Mesenchymal stem cell (in vitro differentiated cells and primary cell): ENCODE results near the gene TERF2IP.

ENCODE experiments used
- DNase-seq: peaks from one replicate; pipeline ENCODE4 v3.0.0-alpha.2; 2013
- H2AFZ ChIP-seq: one replicate; pipeline ENCODE4 v1.6.1; 2013; ENCODE audit warnings: low read depth, mild to moderate bottlenecking, control low read depth, inconsistent platforms, low read length, moderate library complexity
- H2AK5ac ChIP-seq: 2 replicates; pipeline ENCODE4 v1.6.1; 2013; ENCODE audit warnings: low read length, moderate library complexity, mild to moderate bottlenecking, inconsistent platforms; ENCODE audit not compliant: severe bottlenecking
- H2BK120ac ChIP-seq: one replicate; pipeline ENCODE4 v1.6.1; 2013; ENCODE audit warnings: low read depth, mild to moderate bottlenecking, inconsistent platforms, low read length, moderate library complexity
- H2BK12ac ChIP-seq, 2 experiments: one replicate each; pipeline ENCODE4 v1.6.1; 2013; ENCODE audit warnings: inconsistent platforms in 2 of 2, low read length in 2 of 2, mild to moderate bottlenecking in 2 of 2, moderate library complexity in 2 of 2, control low read depth in 1 of 2
- H2BK15ac ChIP-seq: one replicate; pipeline ENCODE4 v1.6.1; 2013; ENCODE audit warnings: mild to moderate bottlenecking, low read depth, inconsistent platforms; ENCODE audit not compliant: poor library complexity, severe bottlenecking
- H2BK5ac ChIP-seq: 2 replicates; pipeline ENCODE4 v1.6.1; 2013; ENCODE audit warnings: low read depth, mild to moderate bottlenecking, low read length, control low read depth, inconsistent platforms; ENCODE audit not compliant: poor library complexity, severe bottlenecking
- H3K14ac ChIP-seq, 2 experiments: one replicate each; pipeline ENCODE4 v1.6.1; 2013; ENCODE audit warnings: inconsistent platforms in 2 of 2, low read length in 2 of 2, control low read depth in 1 of 2, mild to moderate bottlenecking in 1 of 2, moderate library complexity in 1 of 2
- H3K18ac ChIP-seq, 2 experiments: one replicate each; pipeline ENCODE4 v1.6.1; 2013; ENCODE audit warnings: inconsistent platforms in 2 of 2, low read length in 2 of 2, control low read depth in 1 of 2, low read depth in 1 of 2, mild to moderate bottlenecking in 1 of 2
- H3K23ac ChIP-seq, 2 experiments: one replicate each; pipeline ENCODE4 v1.6.1; 2013; ENCODE audit warnings: inconsistent platforms in 2 of 2, low read length in 2 of 2, mild to moderate bottlenecking in 2 of 2, moderate library complexity in 2 of 2, control low read depth in 1 of 2
- H3K27ac ChIP-seq: 2 replicates; pipeline ENCODE4 v1.5.1; 2013; ENCODE audit warnings: mild to moderate bottlenecking, moderate library complexity, low read length, control low read depth, inconsistent platforms; ENCODE audit not compliant: poor library complexity, severe bottlenecking
- H3K27me3 ChIP-seq, 2 experiments: 2 replicates each; pipeline versions ENCODE4 v1.6.1 to v1.7.0; 2013; ENCODE audit warnings: low read length in 2 of 2, mild to moderate bottlenecking in 2 of 2, moderate library complexity in 2 of 2, control low read depth in 1 of 2, inconsistent platforms in 1 of 2; ENCODE audit not compliant: control insufficient read depth in 1 of 2, insufficient read depth in 1 of 2
- H3K36me3 ChIP-seq, 2 experiments: 2 replicates each; pipeline versions ENCODE4 v1.6.1 to v1.7.0; 2013; ENCODE audit warnings: low read length in 2 of 2, control low read depth in 1 of 2, inconsistent platforms in 1 of 2, low read depth in 1 of 2, mild to moderate bottlenecking in 1 of 2; ENCODE audit not compliant: insufficient read depth in 2 of 2, control insufficient read depth in 1 of 2
- H3K4ac ChIP-seq, 2 experiments: one replicate each; pipeline ENCODE4 v1.6.1; 2013; ENCODE audit warnings: inconsistent platforms in 2 of 2, low read length in 2 of 2, mild to moderate bottlenecking in 2 of 2, moderate library complexity in 2 of 2, control low read depth in 1 of 2, low read depth in 1 of 2
- H3K4me1 ChIP-seq: 2 replicates; pipeline ENCODE4 v1.6.1; 2013; ENCODE audit warnings: low read depth, low read length, control low read depth; ENCODE audit not compliant: control insufficient read depth, insufficient read depth
- H3K4me2 ChIP-seq: 2 replicates; pipeline ENCODE4 v1.6.1; 2013; ENCODE audit warnings: low read length, mild to moderate bottlenecking, inconsistent platforms; ENCODE audit not compliant: poor library complexity, severe bottlenecking
- H3K4me3 ChIP-seq, 2 experiments: 2 replicates each; pipeline versions ENCODE4 v1.5.1 to v1.7.0; 2013; ENCODE audit warnings: low read length in 2 of 2, mild to moderate bottlenecking in 2 of 2, control low read depth in 1 of 2, low read depth in 1 of 2; ENCODE audit not compliant: insufficient read depth in 1 of 2
- H3K79me1 ChIP-seq: replicated peaks from 2 replicates; pipeline ENCODE4 v1.6.1; 2013; ENCODE audit warnings: mild to moderate bottlenecking, control low read depth, low read length, inconsistent platforms; ENCODE audit not compliant: poor library complexity, severe bottlenecking
- H3K9ac ChIP-seq: 2 replicates; pipeline ENCODE4 v1.7.0; 2013; ENCODE audit warnings: mild to moderate bottlenecking, low read length, moderate library complexity
- H3K9me3 ChIP-seq: 2 replicates; pipeline ENCODE4 v1.7.0; 2013; ENCODE audit warnings: mild to moderate bottlenecking, low read length; ENCODE audit not compliant: control insufficient read depth
- H4K8ac ChIP-seq: one replicate; pipeline ENCODE4 v1.6.1; 2013; ENCODE audit warnings: inconsistent platforms, mild to moderate bottlenecking, low read length, moderate library complexity
- H4K91ac ChIP-seq: one replicate; pipeline ENCODE4 v1.6.1; 2013; ENCODE audit warnings: mild to moderate bottlenecking, low read length, inconsistent platforms
- WGBS: methylation state at CpG from one replicate; pipeline ENCODE4 v1.1.7; 2013; ENCODE audit warnings: mixed read lengths; 5-methylcytosine and 5-hydroxymethylcytosine counted together

Gene TERF2IP

GRCh38 chr16:75606507-75606906 is 41.1 kb upstream of the TERF2IP start:
- Histone ChIP-seq H2AFZ (no peak overlapping the region), H3K27me3 (no peaks in the 10 kb centered on the region), H3K4me3 (no peak overlapping the region), H3K27ac (no peak overlapping the region), H2BK15ac (no peak overlapping the region), H3K9ac (no peak overlapping the region), H3K36me3 (peaks cover 32 to 89% of the 10 kb centered on the region in 2 experiments), H3K79me1 (peaks cover 12% of the 10 kb centered on the region), H2BK120ac (no peak overlapping the region), H3K4ac (no peak overlapping the region), H3K23ac (no peak overlapping the region), H4K8ac (no peak overlapping the region), H3K18ac (no peak overlapping the region), H3K4me1 (no peaks in the 10 kb centered on the region), H2BK5ac (no peak overlapping the region), H3K9me3 (no peaks in the 10 kb centered on the region), H4K91ac (no peak overlapping the region), H2AK5ac (no peak overlapping the region), H2BK12ac (no peak overlapping the region), H3K4me2 (no peak overlapping the region), H3K14ac (no peak overlapping the region)
- WGBS, result 100% methylated on average over 1 of the region's 1 CpG
- DNase-seq, result no peak

DNA sequence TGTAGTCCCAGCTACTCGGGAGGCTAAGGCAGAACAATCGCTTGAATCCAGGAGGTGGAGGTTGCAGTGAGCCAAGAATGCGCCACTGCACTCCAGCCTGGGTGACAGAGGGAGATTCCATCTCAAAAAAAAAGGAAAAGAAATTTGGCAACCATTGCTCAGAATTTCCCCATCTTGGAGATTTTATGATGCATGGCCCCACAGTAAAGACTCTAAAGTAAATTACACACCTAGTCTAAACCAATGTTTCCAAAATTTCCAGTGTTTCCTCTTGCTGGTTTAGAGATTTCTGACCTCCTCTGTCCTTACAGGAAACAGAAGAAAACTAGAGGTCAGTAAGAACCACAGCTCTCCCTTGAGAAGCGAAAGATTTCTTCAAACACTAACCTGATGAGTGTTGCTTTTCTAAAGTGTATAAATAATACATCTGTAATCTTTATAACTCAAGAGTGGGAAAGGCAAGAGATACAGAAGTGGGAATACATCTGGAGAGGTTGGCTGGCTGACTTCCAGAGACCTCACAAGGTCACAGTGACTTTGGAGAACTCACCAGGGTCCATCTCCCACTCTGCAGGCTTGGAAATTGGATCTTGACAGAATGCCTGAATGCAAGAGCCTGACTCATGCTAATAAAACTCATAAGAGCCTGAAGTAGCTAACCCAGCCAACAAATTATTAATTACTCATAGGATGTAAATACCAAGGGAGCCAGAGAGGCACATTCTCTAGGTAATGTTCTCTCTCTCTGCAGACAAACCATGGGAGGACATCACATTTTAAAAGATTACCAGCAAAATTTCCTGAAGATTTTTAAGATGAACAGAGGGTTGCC is 33.3 kb upstream of the TERF2IP start:
- H3K9me3 ChIP-seq, result no peaks in the 10 kb centered on the region
- no peak overlapping the region for H2BK15ac ChIP-seq
- no peak overlapping the region for H3K9ac ChIP-seq
- no peak overlapping the region for H2AK5ac ChIP-seq
- H3K79me1 ChIP-seq, result peaks cover 20% of the 10 kb centered on the region
- H3K27me3 ChIP-seq, result no peaks in the 10 kb centered on the region
- no peak overlapping the region for H2BK5ac ChIP-seq
- H2AFZ ChIP-seq, result no peak overlapping the region
- no peak overlapping the region for H4K8ac ChIP-seq
- no peak overlapping the region for H3K4ac ChIP-seq
- WGBS, result 97% methylated on average over 3 of the region's 4 CpGs
- no peak overlapping the region for H3K18ac ChIP-seq
- H3K23ac ChIP-seq, result no peak overlapping the region
- H2BK120ac ChIP-seq, result peak overlapping the region; percentile 34
- no peak overlapping the region for H3K4me3 ChIP-seq
- no peak overlapping the region for H4K91ac ChIP-seq
- peak overlapping the region; percentile 76 for H3K27ac ChIP-seq
- no peak overlapping the region for H2BK12ac ChIP-seq
- H3K36me3 ChIP-seq, result peaks cover 41 to 84% of the 10 kb centered on the region in 2 experiments
- H3K14ac ChIP-seq, result no peak overlapping the region
- peak; percentile 44 for DNase-seq
- no peak overlapping the region for H3K4me2 ChIP-seq
- peaks cover 5% of the 10 kb centered on the region for H3K4me1 ChIP-seq

DNA sequence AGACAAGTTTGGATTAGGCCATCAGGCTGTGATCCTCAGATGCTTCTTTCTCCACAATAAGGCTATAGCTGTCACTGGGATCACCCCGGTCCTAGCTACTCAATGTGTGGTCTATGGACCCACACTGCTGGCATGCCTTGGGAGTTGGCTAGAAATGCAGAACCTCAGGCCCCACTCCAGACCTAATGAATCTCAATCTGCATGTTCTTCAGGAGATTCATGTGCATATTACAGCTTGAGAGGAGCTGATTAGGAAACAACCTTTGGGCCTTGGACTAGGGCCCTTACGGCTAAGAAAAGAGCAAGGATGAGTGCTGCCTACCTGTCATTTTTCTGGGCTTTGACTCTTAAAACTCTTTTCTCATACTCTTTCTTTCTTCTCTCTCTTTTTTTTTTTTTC is 32.0 kb upstream of the TERF2IP start:
- H3K23ac ChIP-seq, result no peak overlapping the region
- H2AFZ ChIP-seq, result no peak overlapping the region
- no peak overlapping the region for H3K4me2 ChIP-seq
- H3K9ac ChIP-seq, result no peak overlapping the region
- peaks cover 44 to 83% of the 10 kb centered on the region in 2 experiments for H3K36me3 ChIP-seq
- 100% methylated on average over 2 of the region's 2 CpGs for WGBS
- H2AK5ac ChIP-seq, result peak overlapping the region; percentile 3
- no peaks in the 10 kb centered on the region for H3K9me3 ChIP-seq
- H3K4ac ChIP-seq, result no peak overlapping the region
- H2BK120ac ChIP-seq, result no peak overlapping the region
- H3K27ac ChIP-seq, result peak overlapping the region; percentile 50
- no peak for DNase-seq
- peaks cover 22% of the 10 kb centered on the region for H3K79me1 ChIP-seq
- H3K18ac ChIP-seq, result no peak overlapping the region
- no peaks in the 10 kb centered on the region for H3K27me3 ChIP-seq
- peak overlapping the region; percentile 54 for H4K8ac ChIP-seq
- no peak overlapping the region for H3K4me3 ChIP-seq
- H3K14ac ChIP-seq, result no peak overlapping the region
- no peak overlapping the region for H4K91ac ChIP-seq
- H3K4me1 ChIP-seq, result peaks cover 9% of the 10 kb centered on the region
- H2BK5ac ChIP-seq, result no peak overlapping the region
- H2BK15ac ChIP-seq, result peak overlapping the region; percentile 90
- H2BK12ac ChIP-seq, result no peak overlapping the region

GRCh38 chr16:75616521-75617010 is 31.0 kb upstream of the TERF2IP start:
- Histone ChIP-seq H3K36me3 (peaks cover 38 to 74% of the 10 kb centered on the region in 2 experiments), H3K4me1 (peaks cover 9% of the 10 kb centered on the region), H3K14ac (no peak overlapping the region), H2BK5ac (no peak overlapping the region), H3K27me3 (no peaks in the 10 kb centered on the region), H2AK5ac (no peak overlapping the region), H3K9me3 (no peaks in the 10 kb centered on the region), H2BK12ac (no peak overlapping the region), H3K23ac (no peak overlapping the region), H2AFZ (no peak overlapping the region), H2BK120ac (no peak overlapping the region), H3K4me2 (no peak overlapping the region), H3K18ac (no peak overlapping the region), H2BK15ac (no peak overlapping the region), H3K9ac (no peak overlapping the region), H3K79me1 (peaks cover 25% of the 10 kb centered on the region), H4K8ac (no peak overlapping the region), H3K4me3 (no peak overlapping the region), H3K27ac (no peak overlapping the region), H3K4ac (no peak overlapping the region), H4K91ac (no peak overlapping the region)
- 100% methylated on average over 3 of the region's 4 CpGs for WGBS
- DNase-seq, result no peak
